ENCODE results near the gene PYGO2. TPM values are rescaled to one million over a fixed set of nuclear protein-coding genes. Genes with fewer than 3 reads are reported as not detected.
A peak's percentile ranks its signal among the peaks of the same experiment; 100 is the strongest.

Gene PYGO2
- total and polyA plus RNA-seq, 2 donors from 2014 or later = 26.9 to 32.8 TPM

GRCh38 chr1:154951901-154952657, 9.5 kb downstream of the PYGO2 start:
- H3K36me3 ChIP-seq (ENCODE audit: control insufficient read depth in 2 of 3, insufficient read depth in 3 of 3, low read length in 3 of 3) = peaks cover 0 to 11% (median 6%) of the 10 kb centered on the region in 3 donors
- no peak overlapping the region for H3K4me3 ChIP-seq (ENCODE audit: low read length in 3 of 3)
- H3K9me3 ChIP-seq (ENCODE audit: control insufficient read depth in 2 of 3, insufficient read depth in 1 of 3, low read length in 3 of 3) = no peaks in the 10 kb centered on the region
- H3K4me1 ChIP-seq (ENCODE audit: control insufficient read depth in 2 of 3, insufficient read depth in 2 of 3, low read depth in 1 of 3, low read length in 3 of 3) = peaks cover 4 to 37% (median 19%) of the 10 kb centered on the region in 3 donors
- FAIRE-seq (no peak), DNase-seq (peak in 4 of 5 donors; percentile 37 to 69 (median 54))
- no peak overlapping the region for H3K9ac ChIP-seq (ENCODE audit: low read length in 3 of 3)
- no peaks in the 10 kb centered on the region for H3K27me3 ChIP-seq (ENCODE audit: control insufficient read depth, insufficient read depth, low read length)
- intact Hi-C loops (cut with DNase I) = no loop called here
- H3K27ac ChIP-seq (ENCODE audit: low read depth in 2 of 2, low read length in 2 of 2) = peak overlapping the region in 1 of 2 donors; percentile 14
- no peak for TF ChIP-seq CTCF (IDR thresholded peaks at IDR 0.05; ENCODE audit: borderline replicate concordance, extremely low read depth, insufficient read depth)

- peaks cover 0 to 16% (median 5%) of the 10 kb centered on the region in 3 donors for H3K4me1 ChIP-seq (ENCODE audit: control insufficient read depth in 2 of 3, insufficient read depth in 2 of 3, low read depth in 1 of 3, low read length in 3 of 3)
These were observed 13.5 kb downstream of the PYGO2 start for GRCh38 chr1:154948079-154948478.

GRCh38 chr1:154945962-154946850, 15.4 kb downstream of the PYGO2 start:
- no peak for TF ChIP-seq CTCF (IDR thresholded peaks at IDR 0.05; ENCODE audit: borderline replicate concordance, extremely low read depth, insufficient read depth)
- no peak overlapping the region for H3K9ac ChIP-seq (ENCODE audit: low read length in 3 of 3)
- DNase-seq = no peak
- H3K9me3 ChIP-seq (ENCODE audit: control insufficient read depth in 2 of 3, insufficient read depth in 1 of 3, low read length in 3 of 3) = no peaks in the 10 kb centered on the region
- H3K4me1 ChIP-seq (ENCODE audit: control insufficient read depth in 2 of 3, insufficient read depth in 2 of 3, low read depth in 1 of 3, low read length in 3 of 3) = peaks cover 0 to 23% (median 11%) of the 10 kb centered on the region in 3 donors
- peaks cover 0 to 14% (median 12%) of the 10 kb centered on the region in 3 donors for H3K36me3 ChIP-seq (ENCODE audit: control insufficient read depth in 2 of 3, insufficient read depth in 3 of 3, low read length in 3 of 3)
- no peak overlapping the region for H3K4me3 ChIP-seq (ENCODE audit: low read length in 3 of 3)
- no peaks in the 10 kb centered on the region for H3K27me3 ChIP-seq (ENCODE audit: control insufficient read depth, insufficient read depth, low read length)
- intact Hi-C loops (cut with DNase I) = no loop called here
- H3K27ac ChIP-seq (ENCODE audit: low read depth in 2 of 2, low read length in 2 of 2) = no peak overlapping the region
- FAIRE-seq = no peak

More at GRCh38 chr1:154948079-154948478, 13.5 kb downstream of the PYGO2 start:
- H3K27me3 ChIP-seq (ENCODE audit: control insufficient read depth, insufficient read depth, low read length) = no peaks in the 10 kb centered on the region
- FAIRE-seq (no peak), DNase-seq (no peak)
- H3K9me3 ChIP-seq (ENCODE audit: control insufficient read depth in 2 of 3, insufficient read depth in 1 of 3, low read length in 3 of 3) = no peaks in the 10 kb centered on the region
- peaks cover 0 to 14% (median 13%) of the 10 kb centered on the region in 3 donors for H3K36me3 ChIP-seq (ENCODE audit: control insufficient read depth in 2 of 3, insufficient read depth in 3 of 3, low read length in 3 of 3)
- no peak overlapping the region for H3K4me3 ChIP-seq (ENCODE audit: low read length in 3 of 3)
- no peak overlapping the region for H3K9ac ChIP-seq (ENCODE audit: low read length in 3 of 3)
- intact Hi-C loops (cut with DNase I) = no loop called here
- TF ChIP-seq CTCF (IDR thresholded peaks at IDR 0.05; ENCODE audit: borderline replicate concordance, extremely low read depth, insufficient read depth) = no peak
- H3K27ac ChIP-seq (ENCODE audit: low read depth in 2 of 2, low read length in 2 of 2) = no peak overlapping the region

All from kidney (tissue), 14 donors.